ENCODE results near the gene AOPEP. TPM values are rescaled to one million over a fixed set of nuclear protein-coding genes. Genes with fewer than 3 reads are reported as not detected.

AOPEP gene
- total and polyA plus RNA-seq, 2 donors (not counting 3 experiments of a cell fraction or from before 2014, with no cell fraction given): 20.2 to 41.6 TPM

- Histone ChIP-seq H3K27ac (ENCODE audit: insufficient read depth, low read depth, low read length) (no peak overlapping the region), H3K9me1 (replicated peaks; ENCODE audit: control insufficient read depth, extremely low read depth, insufficient read depth, low read length) (no peaks in the 10 kb centered on the region), H3K4me2 (ENCODE audit: insufficient read depth, low read length) (no peak overlapping the region), H3K36me3 (ENCODE audit: control insufficient read depth in 2 of 2, extremely low read depth in 1 of 2, insufficient read depth in 2 of 2, low read length in 2 of 2) (no peaks in the 10 kb centered on the region), H3K79me2 (ENCODE audit: control insufficient read depth, insufficient read depth, low read length) (no peaks in the 10 kb centered on the region), H4K20me1 (replicated peaks; ENCODE audit: control insufficient read depth, extremely low read depth, insufficient read depth, low read length) (no peaks in the 10 kb centered on the region), H2AFZ (ENCODE audit: low read depth, low read length) (no peak overlapping the region), H3K9me3 (replicated peaks; ENCODE audit: control insufficient read depth, insufficient read depth, low read length) (no peaks in the 10 kb centered on the region), H3K4me3 (replicated peaks in 1 of 3; ENCODE audit: insufficient read depth in 1 of 3, low read depth in 1 of 3, low read length in 3 of 3) (no peak overlapping the region), H3K27me3 (ENCODE audit: control insufficient read depth in 2 of 2, insufficient read depth in 2 of 2, low read length in 2 of 2) (no peaks in the 10 kb centered on the region), H3K4me1 (ENCODE audit: control insufficient read depth, extremely low read depth, insufficient read depth, low read length) (peaks cover 37% of the 10 kb centered on the region), H3K9ac (replicated peaks; ENCODE audit: extremely low read depth, insufficient read depth, low read length) (no peak overlapping the region)
- no TSS peak for BruUV-seq (replicated peaks)
- CTCF ChIA-PET: interaction anchor here (1.2 to 2.0 kb wide), 3 partner anchors 13 to 235 kb away, joined by 3 to 5 read pairs (median 4); no protein-coding TSS in a partner anchor
- no peak for FAIRE-seq
- dilution Hi-C loops (cut with MboI; ENCODE audit: extremely low pct_ligation_motif_present, low sequenced_read_pairs): no loop called here
- intact Hi-C loops (cut with micrococcal nuclease): no loop called here
- TF ChIP-seq POLR2AphosphoS5 (IDR thresholded peaks at IDR 0.05; ENCODE audit: insufficient read depth, low read depth, low read length): no peak
- TF ChIP-seq FOS (IDR thresholded peaks at IDR 0.05; ENCODE audit: borderline replicate concordance, insufficient read depth, low read length): no peak
- TF ChIP-seq JUN (IDR thresholded peaks at IDR 0.05; ENCODE audit: borderline replicate concordance, insufficient read depth, insufficient read length, low read depth): no peak
- TF ChIP-seq POLR2A (IDR thresholded peaks at IDR 0.05; ENCODE audit: low read depth, low read length): no peak
- TF ChIP-seq GATA2 (IDR thresholded peaks at IDR 0.05; ENCODE audit: insufficient read depth, insufficient read length, low read depth, low read length): no peak
- TF ChIP-seq EZH2 (IDR thresholded peaks at IDR 0.05; ENCODE audit: borderline replicate concordance, low read depth, low read length, severe bottlenecking): no peak
- no peak for DNase-seq (ENCODE audit: low read depth, low spot score)
- POLR2A ChIA-PET: no interaction called here
Observed at GRCh38 chr9:94916956-94917355, 190.5 kb downstream of the AOPEP start.

DNA sequence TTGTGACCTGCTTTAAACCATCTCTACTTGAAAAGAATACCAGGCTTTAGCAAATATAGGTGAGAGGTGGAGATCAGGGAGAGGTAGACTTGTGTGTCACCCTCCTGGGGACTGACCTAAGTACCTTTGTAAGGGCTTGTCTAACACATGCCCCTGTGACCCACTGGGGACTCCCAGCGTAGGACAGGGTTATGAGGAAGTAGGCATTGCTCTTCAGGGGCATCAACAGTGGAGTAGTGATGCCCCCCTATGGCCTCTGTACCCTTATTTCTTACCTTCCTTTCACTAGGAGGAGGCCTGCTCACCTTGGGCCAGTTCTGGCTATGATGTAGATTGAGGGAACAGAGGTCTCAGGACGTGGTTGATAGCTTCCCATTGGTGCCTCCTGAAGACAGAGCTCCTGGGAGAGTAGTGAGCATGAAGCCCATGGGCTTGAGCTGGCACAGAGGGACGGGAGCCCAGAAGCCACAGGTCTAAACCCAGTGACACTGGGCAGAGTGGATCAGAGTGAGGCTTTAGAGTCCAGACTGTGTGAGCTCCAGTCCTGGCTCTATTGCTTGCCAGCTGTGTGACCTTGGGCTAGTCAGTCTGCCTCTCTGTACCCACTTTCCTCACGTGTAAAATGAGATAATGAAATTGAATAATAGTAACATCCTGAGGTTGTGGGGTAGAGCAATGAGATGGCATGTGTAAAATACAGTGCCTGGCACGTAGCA is 191.7 kb downstream of the AOPEP start:
- CTCF ChIA-PET: interaction anchor here (0.9 to 2.0 kb wide), 5 partner anchors 11 to 237 kb away, joined by 3 to 5 read pairs (median 4); no protein-coding TSS in a partner anchor
- POLR2A ChIA-PET: no interaction called here
- DNase-seq (ENCODE audit: low read depth, low spot score) (no peak), FAIRE-seq (no peak)
- no peaks in the 10 kb centered on the region for H3K79me2 ChIP-seq (ENCODE audit: control insufficient read depth, insufficient read depth, low read length)
- no peak overlapping the region for H3K4me2 ChIP-seq (ENCODE audit: insufficient read depth, low read length)
- no peaks in the 10 kb centered on the region for H4K20me1 ChIP-seq (replicated peaks; ENCODE audit: control insufficient read depth, extremely low read depth, insufficient read depth, low read length)
- no peak overlapping the region for H3K4me3 ChIP-seq (replicated peaks in 1 of 3; ENCODE audit: insufficient read depth in 1 of 3, low read depth in 1 of 3, low read length in 3 of 3)
- intact Hi-C loops (cut with micrococcal nuclease): no loop called here
- no peaks in the 10 kb centered on the region for H3K9me1 ChIP-seq (replicated peaks; ENCODE audit: control insufficient read depth, extremely low read depth, insufficient read depth, low read length)
- dilution Hi-C loops (cut with MboI; ENCODE audit: extremely low pct_ligation_motif_present, low sequenced_read_pairs): no loop called here
- H2AFZ ChIP-seq (ENCODE audit: low read depth, low read length): no peak overlapping the region
- H3K36me3 ChIP-seq (ENCODE audit: control insufficient read depth in 2 of 2, extremely low read depth in 1 of 2, insufficient read depth in 2 of 2, low read length in 2 of 2): no peaks in the 10 kb centered on the region
- no peaks in the 10 kb centered on the region for H3K9me3 ChIP-seq (replicated peaks; ENCODE audit: control insufficient read depth, insufficient read depth, low read length)
- H3K27ac ChIP-seq (ENCODE audit: insufficient read depth, low read depth, low read length): no peak overlapping the region
- no TSS peak for BruUV-seq (replicated peaks)
- no peak overlapping the region for H3K9ac ChIP-seq (replicated peaks; ENCODE audit: extremely low read depth, insufficient read depth, low read length)
- peaks cover 40% of the 10 kb centered on the region for H3K4me1 ChIP-seq (ENCODE audit: control insufficient read depth, extremely low read depth, insufficient read depth, low read length)
- H3K27me3 ChIP-seq (ENCODE audit: control insufficient read depth in 2 of 2, insufficient read depth in 2 of 2, low read length in 2 of 2): no peaks in the 10 kb centered on the region
- TF ChIP-seq, protein P1, sequence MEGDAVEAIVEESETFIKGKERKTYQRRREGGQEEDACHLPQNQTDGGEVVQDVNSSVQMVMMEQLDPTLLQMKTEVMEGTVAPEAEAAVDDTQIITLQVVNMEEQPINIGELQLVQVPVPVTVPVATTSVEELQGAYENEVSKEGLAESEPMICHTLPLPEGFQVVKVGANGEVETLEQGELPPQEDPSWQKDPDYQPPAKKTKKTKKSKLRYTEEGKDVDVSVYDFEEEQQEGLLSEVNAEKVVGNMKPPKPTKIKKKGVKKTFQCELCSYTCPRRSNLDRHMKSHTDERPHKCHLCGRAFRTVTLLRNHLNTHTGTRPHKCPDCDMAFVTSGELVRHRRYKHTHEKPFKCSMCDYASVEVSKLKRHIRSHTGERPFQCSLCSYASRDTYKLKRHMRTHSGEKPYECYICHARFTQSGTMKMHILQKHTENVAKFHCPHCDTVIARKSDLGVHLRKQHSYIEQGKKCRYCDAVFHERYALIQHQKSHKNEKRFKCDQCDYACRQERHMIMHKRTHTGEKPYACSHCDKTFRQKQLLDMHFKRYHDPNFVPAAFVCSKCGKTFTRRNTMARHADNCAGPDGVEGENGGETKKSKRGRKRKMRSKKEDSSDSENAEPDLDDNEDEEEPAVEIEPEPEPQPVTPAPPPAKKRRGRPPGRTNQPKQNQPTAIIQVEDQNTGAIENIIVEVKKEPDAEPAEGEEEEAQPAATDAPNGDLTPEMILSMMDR (IDR thresholded peaks at IDR 0.05; ENCODE audit: extremely low read depth in 1 of 2, insufficient read depth in 1 of 2, low read depth in 1 of 2, low read length in 2 of 2): no peak
- TF ChIP-seq EZH2 (IDR thresholded peaks at IDR 0.05; ENCODE audit: borderline replicate concordance, low read depth, low read length, severe bottlenecking) (no peak), FOS (IDR thresholded peaks at IDR 0.05; ENCODE audit: borderline replicate concordance, insufficient read depth, low read length) (no peak), MAX (IDR thresholded peaks at IDR 0.05; ENCODE audit: insufficient read depth, insufficient read length) (no peak), POLR2A (IDR thresholded peaks at IDR 0.05; ENCODE audit: low read depth, low read length) (no peak), JUN (IDR thresholded peaks at IDR 0.05; ENCODE audit: borderline replicate concordance, insufficient read depth, insufficient read length, low read depth) (no peak), POLR2AphosphoS5 (IDR thresholded peaks at IDR 0.05; ENCODE audit: insufficient read depth, low read depth, low read length) (no peak), GATA2 (IDR thresholded peaks at IDR 0.05; ENCODE audit: insufficient read depth, insufficient read length, low read depth, low read length) (no peak), MYC (IDR thresholded peaks at IDR 0.05; ENCODE audit: low read depth, low read length) (no peak)

Measured in endothelial cell of umbilical vein (primary cell).